ENCODE data around the gene TAS1R2. TPM values are rescaled to one million over a fixed set of nuclear protein-coding genes. Genes with fewer than 3 reads are reported as not detected.
A peak's percentile ranks its signal among the peaks of the same experiment; 100 is the strongest.

TAS1R2 gene
- total RNA-seq, 3 donors from 2014 or later = not detected

GRCh38 chr1:18828224-18828623, 31.2 kb downstream of the TAS1R2 start:
- no peak for TF ChIP-seq POLR2AphosphoS5 (IDR thresholded peaks at IDR 0.05)
- TF ChIP-seq CTCF (IDR thresholded peaks at IDR 0.05) = no peak
- TF ChIP-seq POLR2A (IDR thresholded peaks at IDR 0.05) = no peak
- Histone ChIP-seq H3K36me3 (no peaks in the 10 kb centered on the region), H3K4me3 (no peak overlapping the region), H3K27ac (no peak overlapping the region), H3K9me3 (peaks cover 3 to 24% of the 10 kb centered on the region in 2 donors), H3K4me1 (no peaks in the 10 kb centered on the region), H3K27me3 (peaks cover 0 to 8% of the 10 kb centered on the region in 2 donors)
- intact Hi-C loops (cut with DNase I; ENCODE audit: low total_unique reads) = no loop called here
- no peak for DNase-seq (ENCODE audit: low spot score in 2 of 2)

- peaks cover 0 to 29% of the 10 kb centered on the region in 2 donors for H3K27me3 ChIP-seq
- no peak for DNase-seq (ENCODE audit: low spot score in 2 of 2)
- intact Hi-C loops (cut with DNase I; ENCODE audit: low total_unique reads) = no loop called here
- no peak overlapping the region for H3K4me3 ChIP-seq
- no peak for TF ChIP-seq POLR2A (IDR thresholded peaks at IDR 0.05)
- TF ChIP-seq CTCF (IDR thresholded peaks at IDR 0.05) = no peak
- TF ChIP-seq POLR2AphosphoS5 (IDR thresholded peaks at IDR 0.05) = no peak
- no peak overlapping the region for H3K27ac ChIP-seq
- H3K36me3 ChIP-seq = no peaks in the 10 kb centered on the region
- no peaks in the 10 kb centered on the region for H3K4me1 ChIP-seq
- H3K9me3 ChIP-seq = peaks cover 3 to 14% of the 10 kb centered on the region in 2 donors
Observed at GRCh38 chr1:18823438-18823837, 36.0 kb downstream of the TAS1R2 start.

DNA sequence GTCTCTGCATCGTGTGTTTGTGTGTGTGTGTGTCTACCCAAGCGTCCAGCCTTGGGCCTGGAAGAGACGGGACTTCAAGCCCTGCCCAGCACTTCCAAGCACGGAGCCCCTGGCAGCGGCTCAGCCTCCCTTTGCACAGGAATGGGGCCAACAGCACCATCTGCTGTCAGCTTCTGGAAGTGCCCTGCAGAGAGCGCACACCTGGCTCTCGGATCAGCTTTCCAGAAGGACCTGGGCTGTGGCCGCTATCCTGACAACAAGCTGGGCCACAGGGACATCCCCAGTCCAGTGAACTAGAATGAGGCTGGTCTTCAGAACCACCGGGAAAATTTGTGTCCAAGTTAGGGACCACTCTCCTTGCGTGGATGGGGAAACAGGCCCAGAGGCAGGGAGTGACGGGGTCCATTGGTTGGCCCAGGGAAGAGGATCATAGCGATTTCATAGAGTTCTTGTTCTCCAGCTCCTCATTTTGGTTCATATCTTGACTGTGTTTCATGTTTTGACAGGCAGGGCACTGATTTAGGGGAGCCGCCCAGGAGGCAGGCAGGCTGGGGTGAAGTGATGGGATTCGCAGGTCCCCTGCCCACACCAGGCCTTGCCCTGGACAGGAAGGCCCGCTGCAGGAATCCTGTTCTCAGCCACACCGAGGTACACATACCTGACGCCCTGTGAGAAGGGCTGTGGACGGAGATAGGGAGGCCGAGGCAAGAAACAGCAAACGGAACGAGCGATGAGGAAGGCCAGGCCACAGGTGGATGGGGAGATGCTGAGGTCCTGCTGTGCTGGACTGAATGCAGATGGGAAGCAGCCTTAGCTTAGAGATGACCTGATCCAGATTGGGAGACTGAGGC, 38.4 kb downstream of the TAS1R2 start:
- peaks cover 0 to 37% of the 10 kb centered on the region in 2 donors for H3K27me3 ChIP-seq
- TF ChIP-seq POLR2AphosphoS5 (IDR thresholded peaks at IDR 0.05) (no peak), CTCF (IDR thresholded peaks at IDR 0.05) (peak; percentile 17 to 84 (median 80)), POLR2A (IDR thresholded peaks at IDR 0.05) (no peak)
- H3K36me3 ChIP-seq = no peaks in the 10 kb centered on the region
- no peak overlapping the region for H3K27ac ChIP-seq
- no peak overlapping the region for H3K4me3 ChIP-seq
- H3K9me3 ChIP-seq = peaks cover 0 to under 1% of the 10 kb centered on the region in 2 donors
- peak; percentile 50 to 82 for DNase-seq (ENCODE audit: low spot score in 2 of 2)
- intact Hi-C loops (cut with DNase I; ENCODE audit: low total_unique reads) = no loop called here
- no peaks in the 10 kb centered on the region for H3K4me1 ChIP-seq

GRCh38 chr1:18819986-18820790, 39.3 kb downstream of the TAS1R2 start:
- intact Hi-C loops (cut with DNase I; ENCODE audit: low total_unique reads) = no loop called here
- no peaks in the 10 kb centered on the region for H3K4me1 ChIP-seq
- no peak for DNase-seq (ENCODE audit: low spot score in 2 of 2)
- no peak overlapping the region for H3K27ac ChIP-seq
- H3K27me3 ChIP-seq = peaks cover 0 to 41% of the 10 kb centered on the region in 2 donors
- TF ChIP-seq POLR2A (IDR thresholded peaks at IDR 0.05) = no peak
- TF ChIP-seq POLR2AphosphoS5 (IDR thresholded peaks at IDR 0.05) = no peak
- TF ChIP-seq CTCF (IDR thresholded peaks at IDR 0.05) = no peak
- no peaks in the 10 kb centered on the region for H3K36me3 ChIP-seq
- no peaks in the 10 kb centered on the region for H3K9me3 ChIP-seq
- H3K4me3 ChIP-seq = no peak overlapping the region

- H3K27ac ChIP-seq = no peak overlapping the region
- H3K27me3 ChIP-seq = peaks cover 0 to 44% of the 10 kb centered on the region in 2 donors
- DNase-seq (ENCODE audit: low spot score in 2 of 2) = no peak
- H3K36me3 ChIP-seq = no peaks in the 10 kb centered on the region
- no peaks in the 10 kb centered on the region for H3K4me1 ChIP-seq
- TF ChIP-seq CTCF (IDR thresholded peaks at IDR 0.05) (no peak), POLR2AphosphoS5 (IDR thresholded peaks at IDR 0.05) (no peak), POLR2A (IDR thresholded peaks at IDR 0.05) (no peak)
- H3K4me3 ChIP-seq = no peak overlapping the region
- no peaks in the 10 kb centered on the region for H3K9me3 ChIP-seq
- intact Hi-C loops (cut with DNase I; ENCODE audit: low total_unique reads) = no loop called here
Observed at GRCh38 chr1:18819203-18819602, 40.3 kb downstream of the TAS1R2 start.
